WTC11 (cell line): ENCODE results near the gene SLC26A2. TPM values are rescaled to one million over a fixed set of nuclear protein-coding genes. Genes with fewer than 3 reads are reported as not detected.

Source experiments
- ATAC-seq: fragments of 200-7000 bp; cut with Tn5 transposase; 2 replicates; pipeline ENCODE4 v1.10.0; 2021; ENCODE audit warnings: mild to moderate bottlenecking, moderate library complexity
- CTCF ChIA-PET: fragments of 300-600 bp; sonication (Branson Sonifier 250); formaldehyde crosslinking; loops from one replicate; lab custom pipeline; 2021; ENCODE audit warnings: antibody characterized with exemption; lab: Charles Lee
- POLR2A ChIA-PET: fragments of 350-600 bp; sonication (Branson Sonifier 250); formaldehyde crosslinking; loops from one replicate; lab custom pipeline; 2021; ENCODE audit warnings: antibody characterized with exemption; lab: Charles Lee
- DNase-seq: peaks from one replicate; pipeline ENCODE4 v3.0.0; 2021; ENCODE audit warnings: low spot score
- H3K27ac Mint-ChIP-seq: 2 replicates; pipeline ENCODE4 v1.8.0; 2021; ENCODE audit warnings: mixed read lengths
- H3K27me3 Mint-ChIP-seq: 2 replicates; pipeline ENCODE4 v1.8.0; 2021; ENCODE audit warnings: low read depth, mild to moderate bottlenecking, moderate library complexity, mixed read lengths
- H3K36me3 Mint-ChIP-seq: 2 replicates; pipeline ENCODE4 v1.8.0; 2021; ENCODE audit warnings: mixed read lengths
- H3K4me1 Mint-ChIP-seq: 2 replicates; pipeline ENCODE4 v1.8.0; 2022; ENCODE audit warnings: mixed read lengths
- H3K4me3 Mint-ChIP-seq: 2 replicates; pipeline ENCODE4 v1.8.0; 2021; ENCODE audit warnings: mild to moderate bottlenecking, moderate library complexity, mixed read lengths
- H3K9me3 Mint-ChIP-seq: 2 replicates; pipeline ENCODE4 v1.8.0; 2021; ENCODE audit warnings: mixed read lengths
- CDX4 ChIP-seq: fragments of 250-450 bp; sonication (Bioruptor Pico); IDR thresholded peaks from 2 replicates; pipeline ENCODE4 v1.9.0; 2021; ENCODE audit warnings: moderate library complexity, mild to moderate bottlenecking, inconsistent platforms, borderline replicate concordance
- CREB1 ChIP-seq: sonication (generic); formaldehyde crosslinking; IDR thresholded peaks from 2 replicates; pipeline ENCODE4 v1.8.0; 2023; ENCODE audit warnings: mild to moderate bottlenecking, missing genetic modification reagents
- GTF2I ChIP-seq: fragments of 250-450 bp; sonication (Bioruptor Pico); conservative IDR thresholded peaks from 2 replicates; pipeline ENCODE4 v1.4.0; 2021; ENCODE audit warnings: mild to moderate bottlenecking
- JAZF1 ChIP-seq: fragments of 250-450 bp; sonication (Bioruptor Pico); IDR thresholded peaks from 2 replicates; pipeline ENCODE4 v1.9.0; 2021; ENCODE audit warnings: moderate library complexity, mild to moderate bottlenecking, inconsistent platforms
- NFE2L1 ChIP-seq: sonication (generic); formaldehyde crosslinking; IDR thresholded peaks from 2 replicates; pipeline ENCODE4 v1.8.1; 2023; ENCODE audit warnings: missing genetic modification reagents
- SMAD3 ChIP-seq: sonication (generic); formaldehyde crosslinking; IDR thresholded peaks from 2 replicates; pipeline ENCODE4 v1.8.0; 2022; ENCODE audit warnings: missing genetic modification reagents, mild to moderate bottlenecking, borderline replicate concordance
- SMAD4 ChIP-seq: sonication (generic); formaldehyde crosslinking; IDR thresholded peaks from 2 replicates; pipeline ENCODE4 v1.8.0; 2022; ENCODE audit warnings: mild to moderate bottlenecking, missing genetic modification reagents
- SOX15 ChIP-seq: fragments of 250-450 bp; sonication (Bioruptor Pico); IDR thresholded peaks from 2 replicates; pipeline ENCODE4 v1.9.0; 2021; ENCODE audit warnings: mild to moderate bottlenecking
- TEAD4 ChIP-seq: sonication (generic); formaldehyde crosslinking; IDR thresholded peaks from 2 replicates; pipeline ENCODE4 v1.8.0; 2022; ENCODE audit warnings: mild to moderate bottlenecking, missing genetic modification reagents
- TP53 ChIP-seq: sonication (generic); formaldehyde crosslinking; IDR thresholded peaks from 2 replicates; pipeline ENCODE4 v1.8.1; 2023; ENCODE audit warnings: mild to moderate bottlenecking, missing genetic modification reagents
- ZNF317 ChIP-seq: sonication (generic); formaldehyde crosslinking; IDR thresholded peaks from 2 replicates; pipeline ENCODE4 v1.8.1; 2023; ENCODE audit warnings: low read depth, mild to moderate bottlenecking, moderate library complexity, missing genetic modification reagents, borderline replicate concordance
- total RNA-seq: library from RNA; stranded (reverse); gene quantifications from 3 replicates; pipeline ENCODE4 v1.2.3, GENCODE V29; 2021
- TF ChIP-seq, protein P1 (sequence below): fragments of 250-450 bp; sonication (Bioruptor Pico); IDR thresholded peaks from 2 replicates; pipeline ENCODE4 v2.1.2; 2022; ENCODE audit warnings: mild to moderate bottlenecking, moderate library complexity
- TF ChIP-seq, protein P2 (sequence below): sonication (generic); formaldehyde crosslinking; conservative IDR thresholded peaks from 2 replicates; pipeline ENCODE4 v1.8.1; 2023; ENCODE audit warnings: mild to moderate bottlenecking, low read depth, missing genetic modification reagents, moderate library complexity

Gene SLC26A2
- total RNA-seq, 1 experiment from 2014 or later = 11.1 TPM

DNA sequence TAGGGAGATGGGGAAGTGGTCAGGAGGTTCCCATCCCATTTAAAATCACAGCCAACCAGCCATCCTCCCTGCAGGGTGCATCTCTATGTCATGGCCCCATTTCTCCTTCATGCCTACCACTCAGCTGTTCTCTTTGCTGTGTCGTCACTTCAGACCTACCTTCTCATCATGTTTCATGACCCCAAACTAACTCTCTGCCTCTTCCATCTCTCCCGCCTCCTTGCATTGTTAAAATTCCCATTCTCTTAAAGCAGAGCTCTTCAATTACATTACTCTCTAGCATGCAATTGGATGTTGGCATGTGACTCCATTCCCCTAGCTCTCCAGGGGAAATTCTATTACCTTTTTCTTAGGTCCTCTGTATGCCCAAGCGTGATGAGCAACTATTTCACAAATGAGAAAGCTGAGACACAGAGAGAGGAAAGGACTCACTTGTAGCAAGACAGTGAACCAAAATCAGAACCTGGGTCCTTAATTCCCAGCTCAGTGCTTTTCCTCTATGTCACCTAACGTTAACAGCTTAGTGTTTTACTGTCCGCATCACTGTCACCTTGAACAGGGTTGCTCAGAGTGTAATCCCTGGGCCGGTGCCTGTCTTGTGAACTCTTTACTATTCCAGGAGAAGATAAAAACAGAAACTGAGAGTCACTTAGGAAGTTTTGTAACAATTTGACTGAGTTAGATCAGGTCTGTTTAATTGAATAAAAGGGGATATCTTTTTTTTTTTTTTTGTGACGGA is 44.1 kb upstream of the SLC26A2 start:
- ATAC-seq (no peak), DNase-seq (no peak)
- H3K27me3 Mint-ChIP-seq = no peaks in the 10 kb centered on the region
- ChIA-PET CTCF (interaction anchor here (1.0 to 2.5 kb wide), 5 partner anchors 16 to 83 kb away, joined by 3 to 8 read pairs (median 6); partner anchors contain the start of gene SLC26A2), POLR2A (no interaction called here)
- no peaks in the 10 kb centered on the region for H3K9me3 Mint-ChIP-seq
- H3K27ac Mint-ChIP-seq = no peak overlapping the region
- H3K36me3 Mint-ChIP-seq = no peaks in the 10 kb centered on the region
- peaks cover 12% of the 10 kb centered on the region for H3K4me1 Mint-ChIP-seq
- TF ChIP-seq, protein P1, sequence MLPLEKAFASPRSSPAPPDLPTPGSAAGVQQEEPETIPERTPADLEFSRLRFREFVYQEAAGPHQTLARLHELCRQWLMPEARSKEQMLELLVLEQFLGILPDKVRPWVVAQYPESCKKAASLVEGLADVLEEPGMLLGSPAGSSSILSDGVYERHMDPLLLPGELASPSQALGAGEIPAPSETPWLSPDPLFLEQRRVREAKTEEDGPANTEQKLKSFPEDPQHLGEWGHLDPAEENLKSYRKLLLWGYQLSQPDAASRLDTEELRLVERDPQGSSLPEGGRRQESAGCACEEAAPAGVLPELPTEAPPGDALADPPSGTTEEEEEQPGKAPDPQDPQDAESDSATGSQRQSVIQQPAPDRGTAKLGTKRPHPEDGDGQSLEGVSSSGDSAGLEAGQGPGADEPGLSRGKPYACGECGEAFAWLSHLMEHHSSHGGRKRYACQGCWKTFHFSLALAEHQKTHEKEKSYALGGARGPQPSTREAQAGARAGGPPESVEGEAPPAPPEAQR (CRISPR knock-in tag) = no peak
- TF ChIP-seq ZNF317 (CRISPR knock-in tag) (no peak), GTF2I (CRISPR knock-in tag) (no peak), SMAD3 (CRISPR knock-in tag) (no peak), SOX15 (CRISPR knock-in tag) (no peak), TEAD4 (CRISPR knock-in tag) (no peak), TP53 (CRISPR knock-in tag) (no peak), NFE2L1 (no peak), CDX4 (no peak)
- TF ChIP-seq, all 79 proteins: peak for 0
- H3K4me3 Mint-ChIP-seq = no peak overlapping the region

GRCh38 chr5:149917073-149917676 is 43.4 kb upstream of the SLC26A2 start:
- POLR2A ChIA-PET = no interaction called here
- Mint-ChIP-seq H3K9me3 (no peaks in the 10 kb centered on the region), H3K27ac (no peak overlapping the region), H3K36me3 (no peaks in the 10 kb centered on the region), H3K27me3 (no peaks in the 10 kb centered on the region), H3K4me3 (no peak overlapping the region), H3K4me1 (peaks cover 12% of the 10 kb centered on the region)
- ATAC-seq (no peak), DNase-seq (no peak)
- CTCF ChIA-PET = interaction anchor here (0.9 to 2.5 kb wide), 6 partner anchors 16 to 83 kb away, joined by 3 to 8 read pairs (median 4); partner anchors contain the start of gene SLC26A2
- TF ChIP-seq SMAD4 (CRISPR knock-in tag) = no peak

DNA sequence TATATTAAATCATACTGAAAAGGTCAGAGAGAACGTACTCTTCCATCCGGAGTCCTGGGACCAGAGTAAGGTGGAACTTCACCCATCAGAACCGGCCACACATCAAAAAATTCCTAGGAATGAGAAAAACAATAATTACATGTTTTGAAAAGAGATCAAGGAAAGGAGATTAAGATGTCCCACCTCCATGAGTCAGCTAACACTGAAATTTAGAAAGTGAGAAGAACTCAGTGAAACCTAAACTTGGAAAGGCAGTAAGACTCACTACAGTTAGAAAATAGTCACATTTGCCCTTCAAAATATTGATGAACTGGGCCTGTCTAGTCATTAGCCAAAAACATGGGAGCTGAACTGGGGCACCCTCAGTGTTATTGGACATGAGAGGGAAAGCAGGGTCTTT is 39.0 kb upstream of the SLC26A2 start:
- Mint-ChIP-seq H3K4me1 (no peaks in the 10 kb centered on the region), H3K4me3 (no peak overlapping the region), H3K36me3 (no peaks in the 10 kb centered on the region), H3K27ac (no peak overlapping the region), H3K9me3 (no peaks in the 10 kb centered on the region), H3K27me3 (no peaks in the 10 kb centered on the region)
- ChIA-PET POLR2A (no interaction called here), CTCF (no interaction called here)
- no peak for TF ChIP-seq CDX4
- no peak for TF ChIP-seq CREB1 (CRISPR knock-in tag)
- TF ChIP-seq, protein P2, sequence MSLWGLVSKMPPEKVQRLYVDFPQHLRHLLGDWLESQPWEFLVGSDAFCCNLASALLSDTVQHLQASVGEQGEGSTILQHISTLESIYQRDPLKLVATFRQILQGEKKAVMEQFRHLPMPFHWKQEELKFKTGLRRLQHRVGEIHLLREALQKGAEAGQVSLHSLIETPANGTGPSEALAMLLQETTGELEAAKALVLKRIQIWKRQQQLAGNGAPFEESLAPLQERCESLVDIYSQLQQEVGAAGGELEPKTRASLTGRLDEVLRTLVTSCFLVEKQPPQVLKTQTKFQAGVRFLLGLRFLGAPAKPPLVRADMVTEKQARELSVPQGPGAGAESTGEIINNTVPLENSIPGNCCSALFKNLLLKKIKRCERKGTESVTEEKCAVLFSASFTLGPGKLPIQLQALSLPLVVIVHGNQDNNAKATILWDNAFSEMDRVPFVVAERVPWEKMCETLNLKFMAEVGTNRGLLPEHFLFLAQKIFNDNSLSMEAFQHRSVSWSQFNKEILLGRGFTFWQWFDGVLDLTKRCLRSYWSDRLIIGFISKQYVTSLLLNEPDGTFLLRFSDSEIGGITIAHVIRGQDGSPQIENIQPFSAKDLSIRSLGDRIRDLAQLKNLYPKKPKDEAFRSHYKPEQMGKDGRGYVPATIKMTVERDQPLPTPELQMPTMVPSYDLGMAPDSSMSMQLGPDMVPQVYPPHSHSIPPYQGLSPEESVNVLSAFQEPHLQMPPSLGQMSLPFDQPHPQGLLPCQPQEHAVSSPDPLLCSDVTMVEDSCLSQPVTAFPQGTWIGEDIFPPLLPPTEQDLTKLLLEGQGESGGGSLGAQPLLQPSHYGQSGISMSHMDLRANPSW (CRISPR knock-in tag) = no peak
- no peak for TF ChIP-seq TP53 (CRISPR knock-in tag)
- no peak for TF ChIP-seq JAZF1 (CRISPR knock-in tag)
- no peak for ATAC-seq
- DNase-seq = no peak
